Esophagus squamous epithelium (tissue), 4 donors: ENCODE data around the gene TGFBRAP1.

ENCODE experiments used
- CTCF ChIP-seq, 6 experiments: fragments of 450-650 bp in 4 of 6; fragments of 200-600 bp in 2 of 6; sonication (generic) in 2 of 6; IDR thresholded peaks; one replicate each; pipeline ENCODE4 v1.5.1; 2016 to 2019; ENCODE audit warnings: antibody characterized with exemption in 6 of 6, mild to moderate bottlenecking in 4 of 6, moderate library complexity in 4 of 6
- POLR2A ChIP-seq, 4 donors: fragments of 450-650 bp; IDR thresholded peaks; one replicate each; pipeline ENCODE4 v1.6.1; 2017; ENCODE audit warnings: antibody characterized with exemption in 4 of 4, mild to moderate bottlenecking in 4 of 4, moderate library complexity in 3 of 4

GRCh38 chr2:105368759-105369408 lies 39.3 kb upstream of the TGFBRAP1 start:
- TF ChIP-seq CTCF (IDR thresholded peaks at IDR 0.05) (no peak), POLR2A (IDR thresholded peaks at IDR 0.05) (no peak)
